Liver (tissue), 9 donors: ENCODE measurements around the gene FGF1. TPM values are rescaled to one million over a fixed set of nuclear protein-coding genes. Genes with fewer than 3 reads are reported as not detected.

ENCODE experiments used
- DNase-seq: peaks from one replicate; pipeline ENCODE4 v3.0.0-alpha.2; 2017; ENCODE audit warnings: low spot score
- H3K27ac ChIP-seq, 2 donors: one replicate each; pipeline ENCODE4 v1.7.0; 2013; ENCODE audit warnings: inconsistent platforms in 2 of 2, low read length in 2 of 2, control low read depth in 1 of 2, low read depth in 1 of 2, mild to moderate bottlenecking in 1 of 2
- H3K27me3 ChIP-seq, 4 donors: one replicate each; pipeline versions ENCODE4 v1.6.1 to v1.7.0; 2013; ENCODE audit warnings: low read length in 3 of 4, inconsistent platforms in 1 of 4, mild to moderate bottlenecking in 1 of 4, moderate library complexity in 1 of 4; ENCODE audit not compliant: control insufficient read depth in 4 of 4, insufficient read depth in 4 of 4
- H3K36me3 ChIP-seq, 4 donors: one replicate each; pipeline versions ENCODE4 v1.6.1 to v1.7.0; 2013; ENCODE audit warnings: low read length in 3 of 4, mild to moderate bottlenecking in 3 of 4, low read depth in 1 of 4, moderate library complexity in 1 of 4; ENCODE audit not compliant: control insufficient read depth in 4 of 4, insufficient read depth in 3 of 4
- H3K4me1 ChIP-seq, 4 donors: one replicate each; pipeline versions ENCODE4 v1.6.1 to v1.7.0; 2013; ENCODE audit warnings: low read length in 3 of 4, mild to moderate bottlenecking in 3 of 4, moderate library complexity in 1 of 4; ENCODE audit not compliant: control insufficient read depth in 4 of 4, insufficient read depth in 4 of 4
- H3K4me3 ChIP-seq, 3 donors: one replicate each; pipeline versions ENCODE4 v1.6.1 to v1.7.0; 2013; ENCODE audit warnings: low read length in 3 of 3, control low read depth in 1 of 3, low read depth in 1 of 3, mild to moderate bottlenecking in 1 of 3
- H3K9ac ChIP-seq, 2 donors: one replicate each; pipeline ENCODE4 v1.7.0; 2013; ENCODE audit warnings: low read length in 2 of 2, mild to moderate bottlenecking in 2 of 2, moderate library complexity in 2 of 2, control low read depth in 1 of 2, low read depth in 1 of 2
- H3K9me3 ChIP-seq, 4 donors: one replicate each; pipeline versions ENCODE4 v1.6.1 to v1.7.0; 2013; ENCODE audit warnings: low read length in 3 of 4; ENCODE audit not compliant: control insufficient read depth in 4 of 4
- ATF3 ChIP-seq: IDR thresholded peaks from 2 replicates; pipeline ENCODE4 v1.6.1; 2016; ENCODE audit warnings: antibody characterized with exemption
- EGR1 ChIP-seq, 2 donors: IDR thresholded peaks; 2 replicates each; pipeline ENCODE4 v1.6.1; 2016 to 2018; ENCODE audit warnings: antibody characterized with exemption in 2 of 2, low read depth in 2 of 2
- FOXA1 ChIP-seq: IDR thresholded peaks from 2 replicates; pipeline ENCODE4 v1.6.1; 2016; ENCODE audit warnings: antibody characterized with exemption
- FOXA2 ChIP-seq: IDR thresholded peaks from 2 replicates; pipeline ENCODE4 v1.6.1; 2016; ENCODE audit warnings: antibody characterized with exemption
- GABPA ChIP-seq, 2 donors: IDR thresholded peaks in 1 of 2; conservative IDR thresholded peaks in 1 of 2; 2 replicates each; pipeline ENCODE4 v1.6.1; 2016; ENCODE audit warnings: antibody characterized with exemption in 2 of 2, mild to moderate bottlenecking in 1 of 2, moderate library complexity in 1 of 2
- HNF4A ChIP-seq, 2 donors: conservative IDR thresholded peaks; 2 replicates each; pipeline ENCODE4 v1.6.1; 2016; ENCODE audit warnings: antibody characterized with exemption in 2 of 2, mild to moderate bottlenecking in 2 of 2
- HNF4G ChIP-seq: IDR thresholded peaks from 2 replicates; pipeline ENCODE4 v1.6.1; 2016; ENCODE audit warnings: antibody characterized with exemption
- JUND ChIP-seq, 2 donors: IDR thresholded peaks; 2 replicates each; pipeline ENCODE4 v1.6.1; 2016; ENCODE audit warnings: antibody characterized with exemption in 2 of 2
- NR2F2 ChIP-seq: IDR thresholded peaks from 2 replicates; pipeline ENCODE4 v1.6.1; 2016; ENCODE audit warnings: antibody characterized with exemption
- SP1 ChIP-seq: IDR thresholded peaks from 2 replicates; pipeline ENCODE4 v1.6.1; 2018; ENCODE audit warnings: antibody characterized with exemption, mild to moderate bottlenecking
- TAF1 ChIP-seq: conservative IDR thresholded peaks from 2 replicates; pipeline ENCODE4 v1.6.1; 2016; ENCODE audit warnings: antibody characterized with exemption, mild to moderate bottlenecking
- YY1 ChIP-seq: IDR thresholded peaks from 2 replicates; pipeline ENCODE4 v1.6.1; 2016; ENCODE audit warnings: antibody characterized with exemption, mild to moderate bottlenecking
- WGBS: extraction: QIAGEN DNeasy Blood & Tissue Kit; methylation state at CpG from one replicate; pipeline ENCODE4 v1.1.7; 2013; 5-methylcytosine and 5-hydroxymethylcytosine counted together
- polyA plus RNA-seq, 2 donors: library from polyadenylated mRNA; stranded (reverse) in 1 of 2; unstranded in 1 of 2; fragments of 200-250 nt in 1 of 2; fragments of >200 nt in 1 of 2; fragmentation: Nextera tagmentation in 1 of 2; extraction: Ambion mirVana in 1 of 2; gene quantifications; one replicate each; pipeline versions ENCODE4 v1.2.1 to v1.2.3, GENCODE V29; 2013 to 2015
- total RNA-seq, 2 donors: library from RNA; depleted of rRNA; stranded (reverse); fragments of >200 nt; gene quantifications; one replicate each; pipeline ENCODE4 v1.2.3, GENCODE V29; 2014
- TF ChIP-seq, protein P1 (sequence below): fragments of 150-350 bp; IDR thresholded peaks from 2 replicates; pipeline ENCODE4 v1.5.1; 2017; ENCODE audit warnings: improper control_type of control experiment, low read depth, low read length; ENCODE audit not compliant: missing input control
- TF ChIP-seq, protein P2 (sequence below): IDR thresholded peaks from 2 replicates; pipeline ENCODE4 v1.6.1; 2016; ENCODE audit warnings: antibody characterized with exemption
- TF ChIP-seq, protein P3 (sequence below): IDR thresholded peaks from 2 replicates; pipeline ENCODE4 v1.6.1; 2016; ENCODE audit warnings: antibody characterized with exemption, mild to moderate bottlenecking
- donor health status: healthy.
- donor health status: healthy.
- donor health status: healthy.
- donor health status: healthy.
- donor health status: healthy.

FGF1 gene
- total and polyA plus RNA-seq, 4 donors, result 0.05 to 0.25 (median 0.16) TPM

- 85% methylated on average over 5 of the region's 5 CpGs for WGBS
- DNase-seq, result no peak
- H3K4me1 ChIP-seq, result no peaks in the 10 kb centered on the region
- TF ChIP-seq JUND (IDR thresholded peaks at IDR 0.05) (no peak), HNF4A (conservative IDR thresholded peaks at IDR 0.05) (no peak), GABPA (IDR thresholded peaks at IDR 0.05 in 1 of 2, conservative IDR thresholded peaks at IDR 0.05 in 1 of 2) (no peak), FOXA2 (no peak), ATF3 (no peak), TAF1 (no peak), FOXA1 (no peak), YY1 (no peak), EGR1 (IDR thresholded peaks at IDR 0.05; ENCODE audit: low read depth in 2 of 2) (no peak), SP1 (no peak)
- TF ChIP-seq, protein P1, sequence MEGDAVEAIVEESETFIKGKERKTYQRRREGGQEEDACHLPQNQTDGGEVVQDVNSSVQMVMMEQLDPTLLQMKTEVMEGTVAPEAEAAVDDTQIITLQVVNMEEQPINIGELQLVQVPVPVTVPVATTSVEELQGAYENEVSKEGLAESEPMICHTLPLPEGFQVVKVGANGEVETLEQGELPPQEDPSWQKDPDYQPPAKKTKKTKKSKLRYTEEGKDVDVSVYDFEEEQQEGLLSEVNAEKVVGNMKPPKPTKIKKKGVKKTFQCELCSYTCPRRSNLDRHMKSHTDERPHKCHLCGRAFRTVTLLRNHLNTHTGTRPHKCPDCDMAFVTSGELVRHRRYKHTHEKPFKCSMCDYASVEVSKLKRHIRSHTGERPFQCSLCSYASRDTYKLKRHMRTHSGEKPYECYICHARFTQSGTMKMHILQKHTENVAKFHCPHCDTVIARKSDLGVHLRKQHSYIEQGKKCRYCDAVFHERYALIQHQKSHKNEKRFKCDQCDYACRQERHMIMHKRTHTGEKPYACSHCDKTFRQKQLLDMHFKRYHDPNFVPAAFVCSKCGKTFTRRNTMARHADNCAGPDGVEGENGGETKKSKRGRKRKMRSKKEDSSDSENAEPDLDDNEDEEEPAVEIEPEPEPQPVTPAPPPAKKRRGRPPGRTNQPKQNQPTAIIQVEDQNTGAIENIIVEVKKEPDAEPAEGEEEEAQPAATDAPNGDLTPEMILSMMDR, result no peak
- TF ChIP-seq, protein P2, sequence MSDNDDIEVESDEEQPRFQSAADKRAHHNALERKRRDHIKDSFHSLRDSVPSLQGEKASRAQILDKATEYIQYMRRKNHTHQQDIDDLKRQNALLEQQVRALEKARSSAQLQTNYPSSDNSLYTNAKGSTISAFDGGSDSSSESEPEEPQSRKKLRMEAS, result no peak
- TF ChIP-seq, protein P3, sequence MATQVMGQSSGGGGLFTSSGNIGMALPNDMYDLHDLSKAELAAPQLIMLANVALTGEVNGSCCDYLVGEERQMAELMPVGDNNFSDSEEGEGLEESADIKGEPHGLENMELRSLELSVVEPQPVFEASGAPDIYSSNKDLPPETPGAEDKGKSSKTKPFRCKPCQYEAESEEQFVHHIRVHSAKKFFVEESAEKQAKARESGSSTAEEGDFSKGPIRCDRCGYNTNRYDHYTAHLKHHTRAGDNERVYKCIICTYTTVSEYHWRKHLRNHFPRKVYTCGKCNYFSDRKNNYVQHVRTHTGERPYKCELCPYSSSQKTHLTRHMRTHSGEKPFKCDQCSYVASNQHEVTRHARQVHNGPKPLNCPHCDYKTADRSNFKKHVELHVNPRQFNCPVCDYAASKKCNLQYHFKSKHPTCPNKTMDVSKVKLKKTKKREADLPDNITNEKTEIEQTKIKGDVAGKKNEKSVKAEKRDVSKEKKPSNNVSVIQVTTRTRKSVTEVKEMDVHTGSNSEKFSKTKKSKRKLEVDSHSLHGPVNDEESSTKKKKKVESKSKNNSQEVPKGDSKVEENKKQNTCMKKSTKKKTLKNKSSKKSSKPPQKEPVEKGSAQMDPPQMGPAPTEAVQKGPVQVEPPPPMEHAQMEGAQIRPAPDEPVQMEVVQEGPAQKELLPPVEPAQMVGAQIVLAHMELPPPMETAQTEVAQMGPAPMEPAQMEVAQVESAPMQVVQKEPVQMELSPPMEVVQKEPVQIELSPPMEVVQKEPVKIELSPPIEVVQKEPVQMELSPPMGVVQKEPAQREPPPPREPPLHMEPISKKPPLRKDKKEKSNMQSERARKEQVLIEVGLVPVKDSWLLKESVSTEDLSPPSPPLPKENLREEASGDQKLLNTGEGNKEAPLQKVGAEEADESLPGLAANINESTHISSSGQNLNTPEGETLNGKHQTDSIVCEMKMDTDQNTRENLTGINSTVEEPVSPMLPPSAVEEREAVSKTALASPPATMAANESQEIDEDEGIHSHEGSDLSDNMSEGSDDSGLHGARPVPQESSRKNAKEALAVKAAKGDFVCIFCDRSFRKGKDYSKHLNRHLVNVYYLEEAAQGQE, result no peak
- no peaks in the 10 kb centered on the region for H3K27me3 ChIP-seq
- no peaks in the 10 kb centered on the region for H3K9me3 ChIP-seq
- no peak overlapping the region for H3K4me3 ChIP-seq
- no peaks in the 10 kb centered on the region for H3K36me3 ChIP-seq
- H3K27ac ChIP-seq, result no peak overlapping the region
- H3K9ac ChIP-seq, result no peak overlapping the region
Measured at GRCh38 chr5:142644127-142644526, 41.8 kb downstream of the FGF1 start.

DNA sequence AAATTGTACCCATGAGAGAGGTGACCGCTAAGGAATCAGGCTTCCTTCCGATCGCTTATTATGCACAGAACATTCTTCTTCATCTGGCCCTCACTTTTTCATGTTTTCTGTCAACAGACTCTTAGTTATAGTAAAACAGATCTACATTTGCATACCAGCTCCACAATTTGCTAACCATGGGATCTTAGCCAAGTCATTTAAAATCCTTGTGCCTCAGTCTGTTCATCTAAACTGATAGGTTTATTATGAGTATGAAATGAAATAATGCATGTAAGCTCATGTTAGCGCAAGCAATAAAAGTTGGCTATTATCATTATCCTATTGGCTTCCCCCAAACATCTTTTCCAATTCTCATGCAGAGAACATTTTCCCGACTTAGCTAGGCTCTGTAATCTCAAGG is 42.3 kb downstream of the FGF1 start:
- H3K9ac ChIP-seq, result no peak overlapping the region
- H3K36me3 ChIP-seq, result no peaks in the 10 kb centered on the region
- TF ChIP-seq GABPA (IDR thresholded peaks at IDR 0.05 in 1 of 2, conservative IDR thresholded peaks at IDR 0.05 in 1 of 2) (no peak), HNF4G (no peak), SP1 (no peak), NR2F2 (no peak), FOXA1 (no peak), JUND (IDR thresholded peaks at IDR 0.05) (no peak), TAF1 (no peak), HNF4A (conservative IDR thresholded peaks at IDR 0.05) (no peak), FOXA2 (no peak)
- TF ChIP-seq, protein P3, result no peak
- TF ChIP-seq, protein P2, result no peak
- DNase-seq, result no peak
- no peaks in the 10 kb centered on the region for H3K27me3 ChIP-seq
- H3K27ac ChIP-seq, result no peak overlapping the region
- no peaks in the 10 kb centered on the region for H3K4me1 ChIP-seq
- H3K4me3 ChIP-seq, result no peak overlapping the region
- 87% methylated on average over 5 of the region's 5 CpGs for WGBS
- H3K9me3 ChIP-seq, result no peaks in the 10 kb centered on the region
